GM21447 (cell line): Measurements from ENCODE around the gene PPP3CA.
"Not testable (repeated sequence)": the region's sequence is repeated elsewhere in the genome, so short reads cannot be mapped to it uniquely, and the experiment has no call there.

Experiments
- ATAC-seq: cut with Tn5 transposase; IDR thresholded peaks from one replicate; pipeline ENCODE4 v1.9.1; 2021; ENCODE audit not compliant: unreplicated experiment

The PPP3CA gene

DNA sequence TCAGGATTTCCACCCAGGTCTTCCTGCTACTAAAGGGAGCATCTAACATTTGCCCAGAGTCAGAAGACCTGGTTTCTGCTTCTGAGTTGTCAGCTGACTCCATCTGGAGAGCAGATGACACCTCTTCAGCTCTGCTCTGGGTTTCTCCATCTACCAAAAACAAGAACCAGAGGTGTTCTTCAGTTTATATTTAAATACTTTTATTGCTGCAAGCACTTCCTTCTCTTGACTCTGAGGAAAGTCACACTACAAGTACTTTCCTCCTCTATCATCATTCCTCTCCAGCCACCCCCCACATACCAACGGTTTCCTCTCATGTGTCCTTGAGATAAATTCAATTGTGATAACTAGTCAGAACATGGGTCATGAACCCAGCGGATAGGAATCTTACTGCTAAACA lies 88.4 kb downstream of the PPP3CA start:
- ATAC-seq, result no peak

DNA sequence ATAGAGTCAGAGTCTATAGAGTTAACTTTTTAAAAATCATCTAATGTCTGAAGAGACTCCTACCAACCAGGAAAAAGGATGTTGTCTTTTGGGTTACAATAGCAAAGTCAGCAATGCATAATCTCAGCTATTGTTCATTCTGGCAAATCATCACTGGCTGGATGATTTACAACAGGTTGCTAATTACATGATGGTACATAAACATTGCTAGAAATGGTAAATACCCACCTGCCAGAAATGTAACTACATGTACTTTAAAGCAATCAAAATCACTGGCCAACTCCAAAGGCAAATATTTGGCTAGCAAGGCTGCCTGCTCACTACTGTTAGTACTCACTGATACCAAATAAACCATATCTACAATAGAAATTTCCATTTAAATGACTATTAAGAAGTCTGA lies 91.1 kb downstream of the PPP3CA start:
- no peak for ATAC-seq

DNA sequence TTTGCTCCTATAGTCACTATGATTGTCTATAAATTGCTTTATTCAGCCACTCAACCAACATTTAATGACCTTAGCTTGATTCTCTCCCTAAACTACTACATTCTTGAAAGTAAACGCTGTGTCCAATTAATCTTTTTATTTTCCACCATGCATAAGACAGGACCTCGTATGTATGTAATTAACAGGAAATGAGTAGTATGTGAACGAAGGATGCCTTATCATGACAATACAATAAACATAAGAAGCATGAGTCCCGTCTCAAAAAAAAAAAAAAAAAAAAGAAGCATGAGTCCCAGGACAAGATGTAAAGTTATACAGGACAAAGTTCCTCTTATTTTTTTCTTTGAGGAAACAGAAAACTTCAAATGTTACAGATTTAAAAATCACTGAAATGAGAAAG lies 92.5 kb downstream of the PPP3CA start:
- no peak for ATAC-seq

DNA sequence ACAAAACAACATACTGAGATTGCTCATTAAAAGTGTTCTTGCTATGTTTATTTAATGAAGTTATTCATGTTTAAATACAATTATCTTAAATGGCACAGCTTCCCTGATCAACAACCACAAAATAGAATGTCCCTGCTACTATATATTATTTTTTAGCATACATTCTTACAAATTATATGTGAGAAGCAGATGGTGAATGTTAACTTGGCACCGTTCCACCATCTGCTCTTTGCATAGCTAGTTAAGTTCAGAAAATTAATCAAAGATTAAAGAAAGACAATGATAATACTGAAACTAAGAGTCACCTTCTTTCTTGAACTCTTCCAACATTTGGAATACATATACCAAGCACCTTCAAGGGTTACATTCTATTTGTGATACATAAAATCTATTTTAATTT lies 94.2 kb downstream of the PPP3CA start:
- no peak for ATAC-seq

DNA sequence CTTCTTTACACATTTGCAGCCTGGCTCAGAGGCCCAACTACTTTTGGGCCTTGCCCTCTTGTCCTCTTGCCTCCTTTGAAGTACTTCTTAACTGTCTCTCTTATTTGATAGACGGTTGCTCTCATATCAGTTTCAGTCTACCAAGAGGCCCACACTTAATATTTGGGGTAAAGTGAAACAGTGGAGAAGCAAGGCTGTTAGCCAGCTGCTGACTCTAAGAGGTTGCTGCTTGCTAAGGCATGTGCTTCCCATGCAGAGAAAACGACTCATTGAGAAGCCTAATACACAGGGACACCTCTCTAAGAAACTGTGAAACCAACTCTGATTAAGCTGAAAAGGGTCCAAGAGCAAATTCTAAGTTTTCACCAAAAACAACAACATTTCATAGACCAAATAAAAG lies 94.6 kb downstream of the PPP3CA start:
- no peak for ATAC-seq

DNA sequence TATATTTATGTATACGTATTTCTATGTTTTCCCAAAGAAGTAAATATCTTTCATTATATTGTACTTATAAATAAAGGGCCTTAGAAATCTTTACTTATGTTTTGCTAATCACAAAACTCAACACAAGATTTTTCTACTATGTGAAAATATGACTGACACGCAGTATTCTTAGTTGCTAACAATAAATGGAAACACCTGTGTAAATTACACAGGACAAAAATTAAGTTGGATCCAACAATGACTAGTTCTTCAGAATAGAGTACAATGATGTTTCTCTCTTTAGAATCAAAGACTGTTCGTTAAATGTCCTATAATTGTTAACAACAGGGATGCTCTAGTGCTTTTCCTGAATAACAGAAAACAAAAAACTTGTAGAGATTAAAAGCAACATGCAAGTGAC lies 96.1 kb downstream of the PPP3CA start:
- ATAC-seq, result no peak

DNA sequence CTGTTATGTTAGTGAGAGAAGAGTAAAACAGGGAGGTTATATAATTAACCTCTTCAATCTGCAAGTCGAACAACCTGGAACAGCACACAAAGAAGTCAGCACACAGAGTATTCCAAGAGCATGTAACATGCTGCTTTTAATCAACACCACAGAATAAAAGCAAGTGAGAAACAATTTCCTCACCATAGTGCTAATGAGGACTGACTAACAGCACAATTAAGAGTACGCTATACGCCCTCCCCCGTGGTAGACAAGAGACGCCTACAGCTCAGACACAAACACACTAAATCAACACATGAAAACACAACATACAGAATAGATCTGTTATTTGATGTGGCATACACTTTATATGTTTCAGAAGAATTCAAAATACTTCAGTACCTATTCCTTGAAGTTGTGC lies 103.0 kb downstream of the PPP3CA start:
- no peak for ATAC-seq

DNA sequence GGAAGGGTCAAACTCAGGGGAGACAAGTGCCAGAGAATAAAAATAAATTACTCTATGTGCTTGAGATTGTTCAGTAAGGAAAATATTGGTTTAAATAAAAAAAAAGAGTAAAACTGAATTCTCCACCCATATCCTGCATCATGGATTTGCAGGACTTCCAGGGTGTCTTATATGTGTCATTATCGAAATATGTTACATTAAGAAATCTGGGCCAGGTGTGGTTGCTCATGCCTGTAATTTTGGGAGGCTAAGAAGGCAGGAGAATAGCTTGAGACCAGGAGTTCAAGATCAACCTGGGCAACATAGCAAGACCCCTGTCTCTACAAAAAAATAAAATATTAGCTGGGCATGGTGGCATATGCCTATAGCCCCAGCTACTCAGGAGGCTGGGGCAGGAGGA lies 104.9 kb downstream of the PPP3CA start:
- no peak for ATAC-seq

DNA sequence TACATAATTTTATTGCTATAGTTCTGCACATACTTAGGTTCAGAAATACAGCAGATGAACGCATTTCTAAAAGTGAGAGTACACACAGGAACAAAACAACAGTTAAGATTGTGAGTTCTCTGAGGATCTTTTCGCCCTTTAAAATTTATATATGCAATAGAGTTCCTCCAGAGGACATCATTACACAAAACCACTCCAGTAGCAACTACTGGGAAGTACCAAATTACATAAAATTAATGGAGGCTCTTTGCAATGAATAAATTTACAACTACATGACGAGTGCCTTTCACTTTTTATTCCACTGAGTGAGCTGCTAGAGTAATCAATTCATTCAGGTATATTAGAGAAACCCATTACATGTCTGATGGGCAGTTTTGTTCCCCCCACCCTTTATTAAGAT lies 107.2 kb downstream of the PPP3CA start:
- no peak for ATAC-seq

DNA sequence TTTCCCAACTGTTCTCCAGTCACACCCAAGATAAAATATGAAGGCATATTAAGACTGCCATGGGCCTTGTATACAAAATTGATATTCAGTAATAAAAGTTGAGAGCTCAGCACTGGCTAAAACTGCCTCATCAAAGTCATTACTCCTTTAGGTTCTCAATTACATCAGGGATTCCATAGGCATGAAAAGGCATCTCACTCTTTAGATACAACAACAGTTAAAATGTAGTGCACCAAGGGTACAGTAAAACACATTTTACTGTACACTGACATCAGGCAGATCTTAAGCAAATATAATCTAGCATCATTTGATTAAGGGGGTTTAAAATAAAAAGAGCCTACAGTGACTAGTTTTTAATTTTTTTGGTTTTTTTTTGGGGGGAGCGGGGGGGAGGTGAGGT lies 107.7 kb downstream of the PPP3CA start:
- ATAC-seq, result no peak

DNA sequence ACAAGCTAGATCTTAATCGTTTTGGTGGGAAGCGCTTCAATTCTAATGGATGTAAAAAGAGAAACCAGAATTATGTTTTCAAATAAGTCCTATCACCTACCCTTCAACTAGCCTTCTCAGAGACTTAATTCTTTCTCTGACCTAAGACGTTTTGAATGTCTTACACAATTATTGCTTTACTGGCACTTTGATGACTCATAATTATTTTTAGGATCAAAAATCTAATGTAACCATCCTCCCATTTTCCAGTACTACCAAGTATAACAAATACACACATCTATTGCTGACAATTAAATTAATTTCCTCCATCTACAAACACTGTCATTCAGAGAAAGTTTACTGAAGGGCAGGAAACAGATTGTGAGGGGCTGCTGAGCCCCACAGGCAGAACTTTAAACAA lies 108.6 kb downstream of the PPP3CA start:
- ATAC-seq, result no peak

DNA sequence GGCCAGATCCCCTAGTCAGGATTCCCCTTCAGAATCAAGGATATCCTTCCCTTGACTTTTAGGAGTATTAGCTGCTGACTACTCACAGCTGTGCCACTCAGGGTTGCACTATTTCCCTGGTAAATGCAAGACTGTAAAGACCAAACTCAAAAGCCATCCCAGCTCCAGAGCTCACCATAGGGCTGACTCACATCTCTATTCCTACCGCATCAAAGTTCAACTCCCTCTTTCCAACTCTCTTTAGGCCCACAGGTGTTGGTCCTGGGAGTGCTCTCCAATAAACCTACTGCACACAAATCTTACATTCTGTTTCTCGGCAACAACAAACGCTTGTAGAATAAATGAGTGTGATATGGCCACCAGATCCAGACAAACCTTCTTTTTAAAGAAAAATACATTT lies 109.6 kb downstream of the PPP3CA start:
- no peak for ATAC-seq

DNA sequence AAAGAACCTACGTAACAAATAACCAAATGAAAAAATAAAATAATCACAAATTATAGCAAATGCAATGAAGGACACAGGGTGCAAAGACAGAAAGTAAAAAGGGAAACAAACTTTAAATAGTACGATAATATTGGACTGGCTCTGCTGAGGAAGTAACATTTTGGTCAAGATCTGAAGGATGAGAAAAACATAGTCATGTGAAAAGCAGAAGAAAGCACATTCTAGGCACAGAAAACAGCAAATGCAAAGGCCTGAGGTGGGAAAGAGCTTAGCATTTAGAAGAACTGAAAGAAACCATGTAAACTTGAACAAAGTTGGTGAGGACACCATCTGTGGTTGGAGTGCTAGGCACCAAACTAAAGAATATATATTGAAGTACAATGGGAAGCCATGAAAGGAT lies 111.2 kb downstream of the PPP3CA start:
- ATAC-seq, result no peak

DNA sequence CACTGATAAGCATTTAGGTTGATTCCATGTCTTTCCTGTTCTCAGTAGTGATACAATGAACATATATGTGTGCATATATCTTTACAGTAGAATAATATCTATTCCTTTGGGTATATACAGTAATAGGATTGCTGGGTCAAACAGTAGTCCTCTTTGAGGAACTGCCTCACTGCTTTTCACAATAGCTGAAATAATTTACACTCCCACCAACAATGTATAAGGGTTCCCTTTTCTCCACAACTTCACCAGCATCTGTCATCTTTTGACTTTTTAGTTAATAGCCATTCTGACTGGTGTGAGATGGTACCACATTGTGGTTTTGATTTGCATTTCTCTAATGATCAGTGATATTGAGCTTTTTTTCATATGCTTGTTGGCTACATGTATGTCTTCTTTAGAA lies 113.2 kb downstream of the PPP3CA start:
- not testable (repeated sequence) for ATAC-seq

DNA sequence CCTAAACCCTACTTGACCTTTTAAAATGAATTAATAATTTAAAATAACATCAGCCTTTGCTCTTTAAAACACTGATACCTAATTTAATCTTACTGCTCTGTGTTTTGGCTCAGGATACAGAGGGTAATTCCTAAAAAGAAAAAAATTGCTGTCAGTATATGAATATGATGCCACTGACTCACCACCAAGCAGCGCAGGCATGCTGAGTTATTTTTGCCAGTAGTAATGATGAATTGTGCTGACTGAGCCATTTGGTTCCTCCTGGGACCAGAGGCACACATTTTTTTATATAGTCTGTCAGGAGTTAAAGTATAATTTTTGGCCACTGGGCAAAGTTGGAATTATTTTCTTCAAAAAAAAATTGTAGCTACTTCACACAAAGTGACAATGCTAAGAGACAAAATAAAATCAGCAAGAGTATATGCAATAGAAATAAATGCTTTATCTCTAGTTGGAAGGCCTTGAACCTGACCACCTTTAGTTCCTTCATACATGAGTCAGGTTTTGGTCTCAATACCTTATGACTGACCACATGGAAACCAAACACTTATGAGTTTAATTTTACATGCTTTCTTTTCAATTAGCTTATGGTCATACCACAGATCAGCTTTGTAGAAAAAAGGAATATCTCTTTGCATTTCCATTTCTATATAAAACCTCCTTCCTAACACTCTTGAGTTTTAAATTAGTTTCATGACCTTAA lies 115.1 kb downstream of the PPP3CA start:
- ATAC-seq, result no peak

DNA sequence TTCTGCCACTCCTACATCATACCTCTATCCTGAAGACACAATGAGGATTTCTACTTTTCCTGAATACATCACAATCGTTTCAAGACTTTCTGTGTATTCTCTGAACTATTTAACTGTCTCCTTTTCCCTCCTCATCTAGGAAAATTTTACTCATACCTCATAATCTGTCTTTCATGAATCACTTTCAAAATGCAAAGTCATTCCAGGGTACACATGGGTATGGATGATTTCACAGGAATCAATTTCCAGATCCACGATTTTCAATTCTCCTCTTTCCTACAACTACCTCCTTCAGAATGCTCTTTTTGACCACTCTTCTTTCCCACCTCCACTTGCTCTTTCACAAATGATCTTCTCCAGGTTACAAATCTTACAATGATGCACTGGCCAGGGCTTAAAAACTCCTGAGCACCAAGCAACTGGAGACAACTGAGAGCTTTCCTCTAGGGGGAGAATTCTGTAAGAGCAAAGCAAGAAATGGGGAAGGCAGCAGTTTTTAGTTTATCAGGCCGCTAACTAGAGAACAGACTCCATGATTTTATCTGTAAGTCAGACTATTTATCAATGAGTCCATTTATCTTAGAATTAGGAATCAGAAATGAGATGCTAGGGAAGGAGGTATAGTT lies 116.4 kb downstream of the PPP3CA start:
- no peak for ATAC-seq

DNA sequence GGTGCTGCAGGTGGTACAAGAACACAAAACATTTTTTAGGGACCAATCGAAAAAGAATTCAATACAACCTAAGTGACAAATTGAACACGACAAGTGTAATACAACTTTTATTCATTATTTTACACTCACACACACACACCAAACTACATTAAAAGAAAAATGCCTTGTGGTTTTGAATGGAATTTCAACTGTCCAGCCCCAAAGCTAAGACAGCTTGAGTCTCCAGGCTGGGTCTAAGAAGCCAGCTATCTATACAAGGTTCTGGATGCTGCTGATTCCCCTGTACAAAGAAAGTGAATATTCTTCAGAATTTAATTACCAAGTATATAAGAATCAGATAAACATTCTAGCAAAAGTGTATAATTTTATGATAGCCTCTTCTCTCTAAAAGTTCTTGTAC lies 118.2 kb downstream of the PPP3CA start:
- ATAC-seq, result no peak

DNA sequence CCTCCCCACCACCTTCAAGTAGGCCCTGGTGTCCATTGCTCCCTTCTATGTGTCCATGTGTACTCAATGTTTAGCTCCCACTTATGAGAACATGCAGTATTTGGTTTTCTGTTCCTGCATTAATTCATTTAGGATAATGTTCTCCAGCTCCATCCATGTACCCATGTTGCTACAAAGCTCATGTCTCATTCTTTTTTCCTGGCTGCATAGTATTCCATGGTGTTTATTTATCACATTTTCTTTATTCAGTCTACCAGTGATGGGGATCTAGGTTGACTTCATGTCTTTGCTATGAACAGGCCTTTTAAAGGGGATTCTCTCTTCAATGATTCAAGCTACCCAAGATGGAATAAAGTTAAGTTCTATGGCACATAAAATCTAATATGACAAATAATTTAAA lies 119.6 kb downstream of the PPP3CA start:
- ATAC-seq, result no peak

DNA sequence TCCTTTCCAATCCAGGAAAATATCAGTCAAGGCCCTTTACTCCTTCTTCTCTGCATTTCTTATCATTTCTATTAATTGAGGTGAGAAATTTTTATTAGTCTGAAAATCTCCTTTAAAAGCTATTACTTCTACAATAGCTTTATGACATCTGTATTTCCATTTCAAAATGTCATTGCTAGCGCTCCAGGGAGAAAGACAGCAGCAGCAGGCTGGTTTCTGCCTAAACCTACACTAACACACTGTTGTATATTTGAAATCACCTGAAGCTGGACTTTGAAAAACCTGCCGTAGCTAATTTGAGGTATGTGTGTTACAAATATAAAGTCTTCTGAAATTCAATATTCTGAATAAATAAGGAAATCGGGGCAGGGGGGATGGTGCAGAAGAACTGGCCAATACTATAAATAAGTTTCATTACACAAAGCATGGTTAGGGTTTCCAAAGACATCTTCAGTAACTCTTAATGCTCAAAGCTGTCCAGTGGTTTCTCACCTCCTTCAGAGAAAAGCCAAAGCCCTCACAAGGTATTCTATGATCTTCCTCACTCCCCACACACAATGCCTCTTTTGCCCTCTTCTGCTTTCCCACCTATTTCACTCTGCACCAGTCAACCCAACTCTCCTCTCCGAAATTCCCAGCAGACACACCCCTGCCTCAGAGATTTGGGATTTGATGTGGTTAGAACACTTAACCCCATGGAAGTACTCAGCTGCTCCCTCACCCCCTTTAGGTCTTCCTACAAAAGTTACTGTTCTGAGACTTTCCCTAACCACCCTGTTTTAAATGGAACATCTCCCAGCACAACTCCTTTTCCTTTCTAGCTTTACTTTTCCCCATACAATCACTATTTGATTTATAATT lies 122.7 kb downstream of the PPP3CA start:
- ATAC-seq, result no peak

DNA sequence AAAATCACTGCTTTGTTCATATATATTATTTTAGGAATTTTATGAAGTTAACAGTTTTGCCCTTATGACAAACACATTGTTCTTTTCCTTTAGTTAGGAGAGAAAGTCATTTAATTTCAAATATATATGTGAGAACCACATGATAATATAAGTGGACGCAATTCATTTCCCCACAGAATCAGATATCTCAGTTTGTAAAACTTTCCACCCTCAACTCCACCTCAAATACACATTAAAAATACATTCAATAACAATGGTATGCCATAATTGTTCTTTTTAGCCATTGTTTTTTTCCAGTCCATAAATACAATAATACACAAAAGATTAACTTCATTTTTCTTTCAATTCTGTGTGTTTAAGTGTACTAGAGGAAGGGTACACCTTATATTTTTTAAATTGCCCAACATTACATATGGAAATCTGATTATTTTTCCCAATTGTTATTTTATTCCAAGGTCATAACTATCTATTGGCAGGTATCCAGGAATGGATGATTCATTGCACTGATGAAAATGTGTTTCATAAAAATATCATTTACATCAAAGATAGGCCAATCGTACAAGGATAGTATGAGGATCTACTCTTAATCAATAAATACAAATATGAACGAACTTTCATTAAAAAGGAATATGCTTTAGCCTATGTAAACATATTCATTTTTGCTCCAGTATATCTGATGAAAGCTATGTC lies 125.0 kb downstream of the PPP3CA start:
- ATAC-seq, result no peak

DNA sequence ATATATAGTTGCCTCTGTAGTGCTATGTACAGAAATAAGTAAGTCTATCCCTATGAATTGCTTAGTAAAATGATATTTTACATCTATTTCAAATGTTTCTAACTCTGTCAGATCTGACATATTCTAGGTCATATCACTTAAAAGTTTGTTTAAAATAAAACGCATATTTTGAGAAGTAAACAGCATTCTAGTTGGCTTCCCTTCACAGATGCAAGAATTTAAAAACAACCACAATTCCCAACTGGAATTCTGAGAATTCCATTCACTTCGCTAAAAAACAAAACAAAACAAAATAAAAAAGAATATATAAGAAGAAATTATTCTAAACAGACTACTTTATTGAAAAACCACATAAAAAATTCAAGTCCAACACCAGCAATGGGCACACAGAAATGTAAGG lies 126.0 kb downstream of the PPP3CA start:
- ATAC-seq, result no peak

DNA sequence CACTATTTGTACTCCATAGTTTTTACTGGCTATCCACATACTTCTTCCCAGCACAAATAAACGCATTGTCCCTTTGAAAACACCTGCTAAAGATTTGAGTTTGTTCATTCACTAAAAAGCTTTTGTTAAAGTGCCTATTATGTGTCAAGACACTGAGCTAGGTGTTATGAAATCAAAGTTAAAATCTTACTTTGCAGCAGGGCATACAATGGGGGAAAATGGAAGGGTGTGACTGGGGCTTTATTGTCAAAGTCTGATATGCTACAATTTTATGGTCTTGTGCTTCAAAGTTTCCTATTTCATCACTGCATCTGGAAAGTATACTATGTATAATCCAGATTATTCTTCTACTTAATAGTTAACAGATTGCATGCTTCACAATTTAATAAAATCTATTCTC lies 128.4 kb downstream of the PPP3CA start:
- no peak for ATAC-seq
